Osteocyte (in vitro differentiated cells): ENCODE data around the gene MPP1. TPM values are rescaled to one million over a fixed set of nuclear protein-coding genes. Genes with fewer than 3 reads are reported as not detected.

Source experiments
- DNase-seq: peaks from one replicate; pipeline ENCODE4 v3.0.0; 2021; ENCODE audit warnings: mixed read lengths; ENCODE audit not compliant: unreplicated experiment; ENCODE audit errors: extremely low spot score
- H3K27ac Mint-ChIP-seq: one replicate; pipeline ENCODE4 v1.8.0; 2021; ENCODE audit warnings: mild to moderate bottlenecking, mixed read lengths; ENCODE audit not compliant: unreplicated experiment
- H3K27me3 Mint-ChIP-seq: one replicate; pipeline ENCODE4 v1.8.0; 2021; ENCODE audit warnings: mixed read lengths; ENCODE audit not compliant: unreplicated experiment
- H3K36me3 Mint-ChIP-seq: one replicate; pipeline ENCODE4 v1.8.0; 2021; ENCODE audit warnings: mixed read lengths; ENCODE audit not compliant: unreplicated experiment
- H3K4me1 Mint-ChIP-seq: one replicate; pipeline ENCODE4 v1.8.0; 2021; ENCODE audit warnings: mixed read lengths; ENCODE audit not compliant: unreplicated experiment
- H3K4me3 Mint-ChIP-seq: one replicate; pipeline ENCODE4 v1.8.0; 2021; ENCODE audit warnings: mild to moderate bottlenecking, moderate library complexity, mixed read lengths; ENCODE audit not compliant: unreplicated experiment
- H3K9me3 Mint-ChIP-seq: one replicate; pipeline ENCODE4 v1.8.0; 2021; ENCODE audit warnings: mixed read lengths; ENCODE audit not compliant: unreplicated experiment
- total RNA-seq: library from RNA; stranded (reverse); gene quantifications from 2 replicates; pipeline ENCODE4 v1.2.1, GENCODE V29; 2021
- TF ChIP-seq, protein P1 (sequence below): fragments of 200-600 bp; sonication (generic); IDR thresholded peaks from 2 replicates; pipeline ENCODE4 v1.5.0; 2021; ENCODE audit warnings: antibody characterized with exemption, mild to moderate bottlenecking, moderate library complexity

The MPP1 gene
- total RNA-seq, 1 donor from 2014 or later = 11.2 TPM

DNA sequence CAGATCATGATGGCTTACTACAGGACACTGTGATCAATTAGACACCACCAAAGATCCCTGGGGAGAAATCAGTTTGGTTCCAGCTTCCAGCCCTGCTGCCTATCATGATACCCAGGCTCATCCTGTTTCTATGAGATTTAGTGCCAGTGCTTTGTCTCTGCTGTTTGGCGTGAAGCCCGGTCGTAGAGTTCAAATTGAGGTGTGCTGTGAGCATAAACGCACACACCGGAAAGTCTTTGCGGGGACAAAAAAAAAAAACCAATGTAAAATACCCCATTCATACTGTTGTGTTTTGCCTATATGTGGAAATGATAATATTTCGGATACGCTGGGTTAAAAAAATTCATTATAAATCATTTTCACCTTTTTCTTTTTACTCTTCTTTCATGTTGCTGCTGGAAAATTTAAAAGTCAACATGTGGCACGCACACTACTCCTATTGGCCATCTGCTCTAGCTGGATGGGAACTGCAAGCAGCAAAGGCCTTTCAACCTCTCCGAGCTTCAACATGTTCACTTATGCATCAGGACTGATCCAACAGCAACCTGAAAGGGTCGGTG, 43.2 kb downstream of the MPP1 start:
- H3K4me1 Mint-ChIP-seq = peaks cover 10% of the 10 kb centered on the region
- H3K36me3 Mint-ChIP-seq = peaks cover 5% of the 10 kb centered on the region
- H3K27ac Mint-ChIP-seq = peak overlapping the region; percentile 83
- H3K4me3 Mint-ChIP-seq = peak overlapping the region; percentile 86
- H3K9me3 Mint-ChIP-seq = no peaks in the 10 kb centered on the region
- no peaks in the 10 kb centered on the region for H3K27me3 Mint-ChIP-seq
- TF ChIP-seq, protein P1, sequence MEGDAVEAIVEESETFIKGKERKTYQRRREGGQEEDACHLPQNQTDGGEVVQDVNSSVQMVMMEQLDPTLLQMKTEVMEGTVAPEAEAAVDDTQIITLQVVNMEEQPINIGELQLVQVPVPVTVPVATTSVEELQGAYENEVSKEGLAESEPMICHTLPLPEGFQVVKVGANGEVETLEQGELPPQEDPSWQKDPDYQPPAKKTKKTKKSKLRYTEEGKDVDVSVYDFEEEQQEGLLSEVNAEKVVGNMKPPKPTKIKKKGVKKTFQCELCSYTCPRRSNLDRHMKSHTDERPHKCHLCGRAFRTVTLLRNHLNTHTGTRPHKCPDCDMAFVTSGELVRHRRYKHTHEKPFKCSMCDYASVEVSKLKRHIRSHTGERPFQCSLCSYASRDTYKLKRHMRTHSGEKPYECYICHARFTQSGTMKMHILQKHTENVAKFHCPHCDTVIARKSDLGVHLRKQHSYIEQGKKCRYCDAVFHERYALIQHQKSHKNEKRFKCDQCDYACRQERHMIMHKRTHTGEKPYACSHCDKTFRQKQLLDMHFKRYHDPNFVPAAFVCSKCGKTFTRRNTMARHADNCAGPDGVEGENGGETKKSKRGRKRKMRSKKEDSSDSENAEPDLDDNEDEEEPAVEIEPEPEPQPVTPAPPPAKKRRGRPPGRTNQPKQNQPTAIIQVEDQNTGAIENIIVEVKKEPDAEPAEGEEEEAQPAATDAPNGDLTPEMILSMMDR = no peak
- no peak for DNase-seq

DNA sequence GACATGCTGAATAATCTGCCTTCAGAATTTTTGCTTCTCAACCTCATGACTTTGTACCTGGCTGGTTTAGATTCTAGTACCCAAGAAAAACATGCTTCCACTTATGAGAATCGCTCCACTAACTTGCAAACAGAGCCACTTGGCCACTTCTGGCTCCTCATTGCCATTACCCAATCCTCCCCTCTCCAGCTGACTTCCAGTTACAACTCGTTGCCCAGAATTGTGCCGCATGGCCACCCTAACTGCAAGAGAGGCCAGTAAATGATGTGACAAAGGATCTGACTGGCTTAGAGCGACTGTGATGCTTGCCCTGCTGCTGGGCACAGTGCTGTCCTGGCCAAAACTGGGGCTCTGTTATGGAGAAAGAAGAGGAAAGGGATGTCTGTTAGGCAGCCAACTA, 46.6 kb downstream of the MPP1 start:
- Mint-ChIP-seq H3K27me3 (no peaks in the 10 kb centered on the region), H3K36me3 (no peaks in the 10 kb centered on the region), H3K4me3 (no peak overlapping the region), H3K9me3 (no peaks in the 10 kb centered on the region), H3K4me1 (peaks cover 4% of the 10 kb centered on the region), H3K27ac (no peak overlapping the region)
- DNase-seq = no peak
- TF ChIP-seq, protein P1 = no peak

DNA sequence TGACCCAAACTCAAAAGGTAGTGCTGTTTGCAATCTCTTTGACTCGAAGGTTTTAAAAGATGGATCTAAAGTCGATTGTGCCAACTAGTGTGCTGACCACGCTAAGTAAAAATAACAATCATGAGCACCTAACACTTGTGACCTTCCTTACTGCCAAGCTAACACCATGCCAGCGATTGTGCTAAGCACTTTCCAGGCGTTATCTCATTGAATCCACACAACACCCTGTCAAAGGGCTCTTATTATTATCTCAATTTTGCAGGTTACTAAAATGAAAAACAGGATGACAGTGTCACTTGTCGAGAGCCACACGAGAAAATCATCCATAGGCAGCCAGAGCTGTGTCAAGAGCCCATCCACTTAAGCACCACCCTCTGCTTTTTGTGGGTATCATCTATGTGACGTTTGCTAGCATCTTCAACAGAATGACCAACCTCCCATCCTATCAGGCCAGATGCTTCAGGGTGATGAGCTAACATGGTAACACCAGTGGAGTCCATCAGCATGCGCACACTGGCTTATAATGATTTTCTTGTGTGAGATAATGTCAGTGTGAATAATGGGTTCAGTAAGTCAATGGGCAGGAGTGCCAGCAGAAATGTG, 53.5 kb downstream of the MPP1 start:
- H3K27ac Mint-ChIP-seq = no peak overlapping the region
- H3K36me3 Mint-ChIP-seq = no peaks in the 10 kb centered on the region
- no peak for DNase-seq
- H3K27me3 Mint-ChIP-seq = peaks cover 8% of the 10 kb centered on the region
- TF ChIP-seq, protein P1 = no peak
- H3K4me3 Mint-ChIP-seq = peak overlapping the region; percentile 65
- H3K9me3 Mint-ChIP-seq = no peaks in the 10 kb centered on the region
- peaks cover 4% of the 10 kb centered on the region for H3K4me1 Mint-ChIP-seq

DNA sequence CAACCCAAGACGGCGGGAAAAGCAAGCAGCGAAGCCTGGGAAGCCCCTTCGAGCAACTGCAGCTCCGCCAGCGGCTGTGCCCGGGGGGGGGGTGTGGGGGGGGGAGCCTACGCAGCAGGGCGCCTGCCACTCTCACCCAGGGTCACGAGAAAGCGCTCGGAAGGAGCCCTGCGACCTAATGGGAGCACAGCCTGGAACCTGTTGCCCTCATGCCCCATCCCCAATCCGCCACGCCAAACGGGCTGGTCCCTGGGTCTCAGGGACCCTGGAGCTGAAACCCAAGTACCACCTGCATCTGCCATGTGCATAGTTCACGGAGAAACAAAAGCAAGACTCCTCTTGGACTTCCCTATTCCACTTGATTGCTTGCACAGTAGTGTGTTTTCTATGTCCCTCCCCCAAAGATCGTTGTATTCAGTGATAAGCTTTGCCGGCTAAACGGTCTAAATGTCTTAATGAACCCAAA, 54.0 kb downstream of the MPP1 start:
- peaks cover 4% of the 10 kb centered on the region for H3K4me1 Mint-ChIP-seq
- H3K9me3 Mint-ChIP-seq = no peaks in the 10 kb centered on the region
- peak overlapping the region; percentile 65 for H3K4me3 Mint-ChIP-seq
- H3K27me3 Mint-ChIP-seq = peaks cover 8% of the 10 kb centered on the region
- no peak for DNase-seq
- no peak overlapping the region for H3K27ac Mint-ChIP-seq
- TF ChIP-seq, protein P1 = no peak
- H3K36me3 Mint-ChIP-seq = no peaks in the 10 kb centered on the region

DNA sequence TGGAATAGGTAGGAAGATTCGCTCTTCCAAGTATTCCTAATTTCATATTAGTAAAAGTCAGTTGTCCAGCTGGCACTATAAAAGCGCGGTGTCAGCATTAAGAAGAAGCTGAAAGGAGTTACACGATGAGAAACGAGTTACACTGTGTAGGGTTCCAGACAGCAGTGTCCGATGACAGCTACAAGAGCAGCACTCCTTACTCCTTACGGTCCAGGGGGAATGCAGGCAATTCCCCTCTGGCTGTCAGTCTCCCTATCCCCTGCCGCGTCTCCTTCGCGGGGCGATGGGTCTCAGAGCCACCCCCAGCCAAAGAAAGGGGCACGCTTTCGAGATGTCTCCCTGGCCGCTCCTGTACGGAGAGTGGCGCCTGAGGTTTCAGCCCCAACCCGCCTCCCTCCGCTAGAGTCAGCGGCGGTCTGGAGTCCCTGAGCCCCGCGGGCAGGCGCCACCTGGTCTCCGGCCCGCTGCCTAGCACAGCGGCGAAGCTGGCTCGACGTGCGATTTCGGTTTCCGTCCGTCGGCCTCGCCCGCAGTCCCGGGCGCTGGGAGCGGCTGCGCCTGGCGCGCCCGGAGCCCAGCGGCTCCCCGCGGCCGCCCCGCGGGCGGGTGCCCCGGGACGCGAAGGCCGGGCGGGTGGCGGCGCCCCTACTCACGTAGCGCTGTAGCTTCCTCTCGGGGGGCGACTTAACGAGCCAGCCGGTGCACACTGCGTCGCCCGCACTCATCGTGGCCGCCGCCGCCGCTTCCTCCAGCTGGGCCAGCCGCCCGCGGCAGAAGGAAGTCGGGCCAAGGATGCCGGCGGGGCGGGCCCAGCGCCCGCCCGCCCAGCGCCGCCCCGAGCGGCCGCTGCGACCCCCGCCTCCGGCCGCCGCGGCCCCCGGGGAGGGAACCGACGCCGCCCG, 54.7 kb downstream of the MPP1 start, which contains the start of gene GAB3:
TSS of gene GAB3 (minus strand) at position 777 of the 902 bp plus-strand sequence. CDS start at position 725, 52 bp downstream.
- TF ChIP-seq, protein P1 = no peak
- Mint-ChIP-seq H3K27me3 (peaks cover 8% of the 10 kb centered on the region), H3K36me3 (no peaks in the 10 kb centered on the region), H3K27ac (no peak within 1 kb of the TSS), H3K9me3 (no peaks in the 10 kb centered on the region), H3K4me1 (peaks cover 4% of the 10 kb centered on the region), H3K4me3 (peak within 1 kb of the TSS; percentile 65)
- no peak for DNase-seq
